Embryonic facial prominence (tissue), 1 donor: ENCODE data around the gene TNS1.

Experiments used
- DNase-seq: peaks from one replicate; pipeline ENCODE4 v3.0.0-alpha.2; 2016; ENCODE audit errors: extremely low spot score

TNS1 gene

DNA sequence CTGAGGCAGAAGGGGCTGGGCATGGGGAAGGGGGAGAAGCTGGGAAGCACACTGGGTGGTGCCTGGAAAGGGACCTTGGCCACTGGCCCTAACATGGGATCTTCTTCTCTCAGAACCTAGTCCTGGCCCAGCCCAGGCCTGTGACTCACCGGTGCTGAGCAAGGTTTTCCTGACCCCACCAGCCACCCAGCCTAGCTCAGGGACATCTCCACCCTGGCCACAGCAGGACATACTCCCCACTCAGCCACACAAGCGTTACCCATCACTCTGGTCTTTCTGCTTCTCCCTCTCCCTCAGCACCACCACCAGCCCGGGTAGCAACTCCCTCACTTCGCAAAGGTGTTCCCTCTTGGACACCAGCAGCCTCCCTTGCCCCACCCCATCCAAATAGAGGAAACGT lies 22.8 kb downstream of the TNS1 start:
- no peak for DNase-seq

DNA sequence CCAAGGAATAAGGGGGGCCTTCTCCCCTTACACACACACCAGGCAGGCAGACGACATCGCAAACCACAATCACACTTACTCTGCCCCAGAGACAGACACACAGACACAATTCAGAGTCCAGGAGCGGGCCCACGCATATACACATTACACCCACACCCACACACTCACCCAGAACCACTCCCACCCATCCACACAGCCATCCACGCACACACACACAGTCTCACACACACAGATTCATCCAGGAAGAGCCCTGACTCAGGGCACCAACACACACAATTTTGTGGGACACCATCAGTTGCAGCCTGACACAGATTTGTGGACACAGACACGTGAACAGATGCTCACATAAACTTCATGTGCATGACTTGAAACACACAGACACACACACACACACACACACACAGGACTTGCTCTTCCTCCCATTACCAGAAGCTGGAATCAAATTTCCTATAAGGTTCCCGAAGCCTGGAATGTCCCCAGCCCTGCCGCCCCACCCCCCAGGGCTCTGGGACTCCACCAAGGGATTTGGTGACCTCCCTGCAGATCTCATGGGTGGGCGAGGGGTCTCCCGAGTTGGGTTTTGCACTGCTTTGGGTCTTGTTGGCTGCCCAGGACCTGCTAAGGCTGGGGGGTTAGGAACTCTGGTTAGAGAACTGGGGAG lies 23.5 kb downstream of the TNS1 start:
- peak; percentile 39 for DNase-seq

DNA sequence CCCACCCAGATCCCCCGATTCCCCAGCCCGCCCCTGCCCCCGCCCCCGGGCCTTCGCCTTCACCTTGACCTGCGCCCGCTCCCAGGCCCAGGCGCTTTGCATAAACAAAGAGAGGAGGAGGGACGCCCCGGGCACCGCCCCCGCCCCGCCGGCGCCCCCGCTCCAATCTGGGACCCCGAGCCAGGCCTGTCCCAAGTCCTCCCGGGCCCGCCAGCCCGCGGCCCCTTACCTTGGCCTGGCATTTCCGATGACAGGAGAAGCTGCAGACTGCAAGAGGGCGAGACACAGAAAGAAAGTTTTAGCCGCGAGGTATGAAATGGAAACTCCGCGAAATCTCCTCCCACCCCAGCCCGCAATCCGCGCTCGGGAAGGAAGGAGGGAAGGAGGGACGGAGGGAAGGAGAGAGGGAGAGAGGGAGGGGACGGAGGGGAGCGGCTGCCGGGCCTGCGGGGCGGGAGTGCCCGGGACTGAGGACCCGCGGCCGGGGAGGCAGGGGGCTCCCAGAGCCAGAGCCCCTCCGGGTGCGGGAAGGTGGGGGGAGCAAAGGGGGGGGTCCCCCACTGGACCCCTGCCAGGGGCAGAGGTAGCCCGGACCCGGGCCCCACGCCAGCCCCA lies 24.2 kb downstream of the TNS1 start:
- peak; percentile 27 for DNase-seq

DNA sequence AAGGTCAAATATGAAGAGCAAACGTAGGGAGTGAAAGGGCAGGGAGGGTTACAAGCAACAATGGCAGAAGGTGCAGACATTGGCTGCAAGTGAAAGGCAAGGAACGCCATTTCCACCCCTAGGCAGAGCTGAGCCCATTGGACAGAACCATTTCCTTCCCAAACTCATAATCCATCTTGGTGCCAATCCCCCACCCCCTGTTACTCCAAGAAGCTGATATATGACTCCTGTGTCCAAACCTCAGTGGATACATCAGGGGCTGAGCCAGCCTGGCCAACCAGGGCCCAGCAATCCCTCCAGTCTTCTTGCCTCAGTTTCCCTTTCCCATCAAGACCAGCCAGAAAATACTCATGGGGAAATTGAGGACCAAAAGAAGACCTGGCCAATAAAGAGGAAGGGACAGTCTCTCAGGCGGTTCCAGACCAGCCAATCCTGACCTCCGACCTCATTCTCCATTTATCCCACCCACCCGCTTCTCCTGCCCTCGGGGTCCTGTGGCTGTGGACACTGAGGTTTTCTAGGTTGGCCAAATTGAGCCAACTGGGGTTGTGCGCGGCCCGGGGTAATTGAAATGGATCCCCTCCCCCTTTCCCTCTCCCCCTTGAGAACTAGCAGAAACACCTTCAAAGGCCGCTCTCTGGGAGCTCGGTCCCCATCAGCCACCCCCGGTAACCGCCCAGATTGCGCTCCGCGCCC lies 24.8 kb downstream of the TNS1 start:
- no peak for DNase-seq

DNA sequence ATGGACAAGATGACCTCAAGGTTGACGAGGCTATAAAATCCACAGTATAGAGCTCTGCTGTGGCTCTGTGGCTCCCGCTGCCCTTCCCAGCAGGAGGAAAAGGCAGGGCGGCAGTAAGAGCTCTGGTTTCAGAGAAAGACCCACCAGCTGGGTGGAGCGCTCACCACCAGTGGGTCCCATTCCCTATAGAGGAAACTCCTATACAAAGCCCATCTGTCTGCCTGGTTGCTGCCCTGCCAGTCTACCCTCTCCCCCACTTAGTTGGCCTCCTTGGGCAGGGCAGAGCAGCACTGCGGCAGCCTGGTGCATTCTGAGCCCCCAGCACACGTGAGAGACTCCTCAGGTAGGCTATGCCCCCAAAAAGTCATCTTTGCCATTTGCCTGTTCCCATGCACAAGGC lies 26.5 kb downstream of the TNS1 start:
- no peak for DNase-seq

DNA sequence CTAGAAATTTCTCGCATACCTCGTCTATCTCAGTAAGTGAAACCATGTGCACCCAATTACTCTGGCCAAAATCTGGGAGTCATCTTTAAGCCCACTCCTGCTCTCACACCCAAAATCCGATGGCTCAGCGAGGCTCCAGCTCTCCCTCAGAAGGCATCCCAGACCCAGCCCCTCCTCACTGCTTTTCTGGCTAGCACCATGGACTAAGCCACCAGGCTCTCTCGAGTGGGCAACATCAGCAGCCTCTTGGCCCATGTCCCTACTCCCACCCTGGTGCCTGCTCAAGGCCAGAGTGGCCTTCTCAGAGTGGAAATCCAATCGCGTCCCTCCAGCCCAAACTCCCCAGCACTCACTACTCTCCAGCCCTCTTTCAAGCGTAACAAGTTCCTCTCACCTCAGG lies 27.2 kb downstream of the TNS1 start:
- DNase-seq = no peak

DNA sequence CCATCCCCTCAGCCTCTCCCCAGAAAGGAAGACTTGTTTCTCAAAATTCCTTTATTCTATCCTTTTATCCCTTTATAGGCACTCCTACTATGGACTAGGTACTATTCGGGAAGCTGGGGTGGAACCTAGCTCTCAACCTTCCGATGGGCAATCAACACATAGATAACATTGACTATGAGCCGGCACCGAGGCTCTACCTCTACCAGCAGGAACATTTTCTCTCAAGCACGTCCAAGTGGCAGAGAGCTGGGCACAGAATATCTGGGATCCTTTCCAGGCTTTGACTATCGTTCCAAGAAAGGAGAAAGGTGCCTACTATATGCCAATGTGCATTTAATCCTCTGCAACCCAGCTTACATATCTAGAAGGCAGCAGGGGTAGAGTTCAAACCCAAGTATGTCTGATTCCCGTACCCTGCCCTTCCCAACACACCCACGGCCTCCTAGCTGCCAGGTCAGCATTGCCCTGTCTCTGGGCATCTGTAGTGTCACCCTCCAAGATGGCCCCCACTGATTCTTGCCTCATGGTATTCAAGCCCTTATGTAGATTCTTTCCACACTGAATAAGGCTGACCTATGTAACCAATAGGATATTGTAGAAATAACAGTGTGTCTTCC lies 28.3 kb downstream of the TNS1 start:
- no peak for DNase-seq

DNA sequence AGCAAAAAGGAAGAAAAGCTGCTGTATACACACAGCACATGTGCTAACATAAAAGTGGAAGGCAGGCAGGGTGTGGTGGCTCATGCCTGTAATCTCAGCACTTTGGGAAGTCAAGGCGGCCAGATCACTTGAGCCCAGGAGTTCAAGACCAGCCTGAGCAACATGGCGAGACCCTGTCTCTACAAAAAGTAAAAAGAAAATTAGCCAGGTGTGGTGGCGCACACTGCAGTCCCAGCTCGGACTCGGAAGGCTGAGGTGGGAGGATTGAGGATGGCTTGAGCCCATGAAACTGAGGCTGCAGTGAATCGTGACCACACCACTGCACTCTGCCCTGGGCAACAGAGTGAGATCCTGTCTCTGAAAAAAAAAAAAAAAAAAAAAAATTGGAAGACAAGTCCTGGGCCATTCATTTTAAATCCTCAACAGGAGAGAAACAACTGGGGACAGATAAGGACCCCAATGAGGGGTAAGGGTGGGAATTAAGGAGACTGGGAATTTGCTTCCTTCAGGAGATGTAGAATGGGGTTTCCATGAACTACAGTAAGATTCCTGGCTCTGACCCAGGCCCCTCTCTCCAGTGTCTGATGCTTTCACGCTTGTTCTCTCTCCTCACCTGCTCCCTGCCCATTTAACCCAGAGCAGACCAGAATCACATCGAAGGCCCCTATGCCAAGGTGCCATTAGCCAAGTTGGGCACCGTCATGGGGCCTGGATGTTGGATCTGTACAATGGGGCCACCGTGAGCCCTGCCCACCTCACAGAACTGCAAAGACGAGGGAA lies 29.6 kb downstream of the TNS1 start:
- no peak for DNase-seq

DNA sequence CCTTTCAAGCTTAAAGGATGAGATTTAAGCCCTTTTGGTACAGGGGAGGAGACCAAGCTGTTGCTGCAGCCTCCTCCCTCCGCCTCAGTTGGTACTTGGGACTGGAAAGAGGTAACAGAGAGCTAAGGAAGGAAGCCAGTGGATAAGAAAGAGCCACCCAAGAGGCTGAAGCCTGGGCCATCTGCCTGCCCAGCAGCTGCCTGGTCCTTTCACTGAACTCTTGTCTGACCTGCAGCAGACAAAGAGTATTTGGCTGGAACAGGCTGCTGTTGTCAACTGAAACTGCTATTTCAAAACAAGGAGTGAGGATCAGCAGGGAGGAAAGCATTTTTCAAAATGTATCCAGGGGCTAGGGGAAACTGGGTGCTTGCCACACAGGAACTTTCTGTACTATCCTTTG lies 30.3 kb downstream of the TNS1 start:
- no peak for DNase-seq

DNA sequence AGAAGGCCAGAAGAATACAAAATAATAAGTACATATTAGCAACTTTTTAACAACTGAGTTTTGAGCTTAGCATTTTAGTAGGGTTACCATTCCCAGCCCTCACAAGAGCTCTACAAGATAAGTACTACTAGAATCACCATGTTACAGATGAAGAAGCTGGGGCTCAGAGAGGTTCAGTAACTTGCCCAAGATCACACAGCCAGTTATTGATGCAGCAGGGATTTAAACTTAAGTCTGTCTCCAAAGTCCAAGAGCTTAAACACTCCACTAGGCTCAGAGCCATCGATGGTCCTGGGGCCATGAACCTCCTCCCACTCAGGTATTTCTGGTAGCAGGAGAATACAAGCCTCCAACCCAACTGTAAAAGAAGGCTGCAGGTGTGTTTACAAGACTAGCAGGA lies 30.8 kb downstream of the TNS1 start:
- no peak for DNase-seq

DNA sequence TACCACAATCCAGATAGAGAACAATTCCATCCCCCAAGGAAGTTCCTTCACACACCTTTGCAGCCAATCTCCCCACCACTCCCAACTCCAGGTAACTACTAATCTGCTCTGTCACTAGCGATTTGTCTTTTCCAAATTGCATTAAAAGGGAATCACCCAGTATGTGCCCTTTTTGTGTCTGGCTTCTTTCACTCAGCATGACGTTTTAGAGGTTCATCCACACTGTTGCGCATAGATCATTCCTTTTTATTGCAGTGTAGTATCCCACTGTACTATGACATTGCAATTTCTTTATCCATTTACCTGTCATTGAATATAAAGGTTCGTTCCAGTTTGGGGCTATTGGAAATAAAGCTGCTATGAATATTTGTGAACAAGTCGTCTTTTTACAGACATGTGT lies 31.6 kb downstream of the TNS1 start:
- no peak for DNase-seq

DNA sequence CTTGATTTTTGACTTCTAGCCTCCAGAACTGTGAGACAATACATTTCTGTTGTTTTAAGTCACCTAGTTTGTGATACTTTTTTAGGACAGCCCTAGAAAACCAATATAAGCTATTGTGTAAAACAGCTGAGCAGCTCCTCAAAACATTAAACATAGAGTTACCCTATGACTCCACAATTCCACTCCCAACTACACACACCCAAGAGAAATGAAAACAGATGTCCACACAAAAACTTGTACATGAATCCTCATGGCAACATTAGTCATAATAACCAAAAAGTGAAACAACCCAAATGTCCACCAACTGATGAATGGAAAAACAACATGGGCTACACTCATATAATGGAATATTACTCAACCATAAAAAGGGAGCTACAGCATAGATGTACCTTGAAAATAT lies 32.6 kb downstream of the TNS1 start:
- no peak for DNase-seq

DNA sequence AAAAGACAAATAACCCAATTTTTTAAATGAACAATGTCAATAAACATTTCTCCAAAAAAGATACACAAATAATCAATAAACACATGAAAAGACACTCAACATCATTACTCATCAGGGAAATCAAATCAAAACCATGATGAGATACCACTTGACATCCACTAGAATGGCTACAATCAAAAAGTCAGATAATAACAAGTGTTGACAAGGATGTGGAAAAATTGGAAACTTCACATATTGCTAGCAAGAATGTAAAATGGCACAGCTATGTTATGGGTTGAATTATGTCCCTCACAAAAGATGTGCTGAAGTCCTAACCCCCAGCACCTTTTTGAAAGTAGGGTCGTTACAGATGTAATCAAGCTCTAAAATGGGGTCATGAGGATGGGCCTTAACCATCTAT lies 33.2 kb downstream of the TNS1 start:
- DNase-seq = no peak

DNA sequence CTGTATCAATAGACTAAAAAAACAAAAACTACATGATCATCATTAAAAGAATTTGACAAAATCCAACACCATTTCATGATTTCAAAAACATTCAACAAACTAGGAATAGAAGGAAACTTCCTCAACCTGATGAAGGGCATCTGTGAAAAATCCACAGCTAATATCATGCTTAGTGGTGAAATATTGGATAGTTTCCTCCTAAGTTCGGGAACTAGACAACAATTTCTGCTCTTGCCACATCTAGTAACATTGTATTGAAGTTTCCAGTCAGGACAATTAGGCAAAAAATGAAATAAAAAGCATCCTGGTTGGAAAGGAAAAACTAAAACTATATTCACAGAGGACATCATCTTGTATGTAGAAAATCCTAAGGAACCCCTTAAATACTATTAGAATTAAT lies 34.8 kb downstream of the TNS1 start:
- no peak for DNase-seq

DNA sequence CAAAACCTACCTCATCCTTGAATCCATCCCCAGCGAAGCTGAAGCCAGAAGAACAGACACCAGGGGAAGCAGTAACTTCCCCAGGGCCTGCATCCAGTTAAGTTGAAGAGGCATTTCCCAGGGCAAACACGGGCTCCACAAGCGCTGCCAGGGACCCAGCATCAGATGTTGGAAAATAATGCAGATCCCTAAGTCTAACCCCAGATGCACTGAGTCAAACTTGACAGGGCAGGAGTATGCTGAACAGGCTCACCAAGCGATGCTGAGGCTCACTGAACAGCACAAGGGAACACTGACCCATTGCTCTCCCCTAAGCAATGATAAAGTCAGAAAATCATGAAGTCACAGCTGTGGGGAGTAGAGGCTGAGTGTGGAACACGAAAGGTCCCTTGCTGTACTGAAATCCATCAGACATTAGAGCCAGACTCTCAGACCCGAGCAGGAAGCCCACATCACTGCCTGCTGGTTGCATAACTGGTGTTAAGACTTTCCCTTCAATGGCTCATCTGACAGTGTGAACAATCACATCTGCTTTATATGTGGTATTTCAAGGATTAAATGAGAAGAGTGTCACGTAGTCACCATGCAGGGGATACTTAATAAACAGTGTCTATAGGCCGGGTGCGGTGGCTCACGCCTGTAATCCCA lies 36.2 kb downstream of the TNS1 start:
- DNase-seq = no peak

DNA sequence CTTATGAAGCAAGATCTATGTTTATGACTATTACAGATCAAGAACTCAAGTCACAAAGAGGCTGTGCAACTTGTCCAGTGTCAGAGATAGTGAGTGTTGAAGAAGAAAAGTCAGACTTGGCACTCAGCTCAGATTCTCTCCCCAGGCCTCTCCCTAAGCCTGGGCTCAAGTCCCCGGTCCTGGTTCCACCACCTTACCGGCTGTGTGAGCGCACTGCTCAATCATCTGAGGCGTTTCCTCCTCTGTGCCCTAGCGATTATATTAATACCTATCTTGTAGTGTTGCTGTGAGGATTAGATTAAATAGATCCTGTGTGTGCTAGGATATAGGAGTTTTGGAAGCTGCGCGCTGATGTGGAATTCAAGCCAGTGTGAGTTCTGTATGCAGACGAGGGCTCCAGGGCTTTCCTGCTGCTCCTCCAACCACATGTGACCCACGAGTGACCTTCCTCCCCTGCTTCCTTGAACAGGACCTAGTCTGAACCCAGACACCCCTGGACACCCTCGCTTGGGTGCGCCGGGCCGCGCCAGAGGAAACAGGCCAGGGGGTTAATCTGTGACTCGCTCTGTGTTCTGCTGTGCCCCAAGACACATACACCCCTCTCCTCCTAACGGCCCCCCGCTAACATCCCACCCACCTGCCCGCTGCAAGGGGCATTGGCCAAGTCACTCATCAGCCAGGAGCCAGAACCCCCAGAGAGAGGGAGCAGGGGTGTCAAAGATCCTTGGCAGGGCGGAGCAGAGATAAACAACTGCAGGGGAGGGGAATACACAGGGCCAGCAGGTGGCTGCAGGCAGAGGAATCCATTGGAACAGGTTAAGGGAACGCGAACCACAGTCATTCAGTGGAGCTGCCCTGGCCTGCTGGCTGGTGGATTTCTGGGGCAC lies 38.3 kb downstream of the TNS1 start:
- DNase-seq = no peak

DNA sequence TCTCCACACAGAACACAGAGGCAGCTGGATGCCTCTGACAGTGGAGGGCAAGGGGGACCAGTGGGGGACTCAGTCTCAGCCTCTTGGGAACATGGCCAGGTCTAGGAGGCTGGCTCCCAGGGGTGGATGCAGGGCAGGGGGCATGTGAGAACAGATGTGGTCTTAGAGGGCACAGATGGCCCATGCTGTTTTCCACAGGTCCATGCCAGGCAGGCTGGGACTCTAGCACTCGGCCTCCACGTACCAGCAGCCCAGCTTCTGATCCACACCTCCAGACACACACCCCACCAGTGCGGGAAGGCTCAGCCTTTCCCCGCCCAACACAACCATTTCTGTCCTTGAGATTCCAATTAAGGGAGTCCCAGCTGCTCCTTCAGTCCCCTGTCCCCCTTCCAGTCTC lies 42.4 kb downstream of the TNS1 start:
- no peak for DNase-seq

DNA sequence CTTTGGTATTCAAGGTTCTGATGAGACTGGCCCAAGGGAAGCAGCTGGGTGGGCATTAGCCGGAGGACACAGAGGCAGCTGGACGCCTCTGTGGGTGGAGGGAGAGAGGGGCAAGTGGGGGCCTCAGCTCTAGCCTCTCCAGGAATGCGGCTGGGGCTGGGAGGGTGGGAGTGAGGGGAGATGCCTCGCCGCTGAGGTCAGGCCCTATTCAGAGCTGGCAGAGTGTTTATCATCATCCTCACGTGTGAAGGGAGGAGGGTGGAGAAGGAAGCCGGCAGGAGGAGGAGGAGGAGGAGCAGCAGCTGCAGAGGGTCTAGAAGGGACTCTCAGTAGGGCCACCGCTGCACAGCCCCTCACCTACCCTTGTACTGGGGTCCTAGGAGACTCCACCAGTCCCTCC lies 43.1 kb downstream of the TNS1 start:
- DNase-seq = no peak

DNA sequence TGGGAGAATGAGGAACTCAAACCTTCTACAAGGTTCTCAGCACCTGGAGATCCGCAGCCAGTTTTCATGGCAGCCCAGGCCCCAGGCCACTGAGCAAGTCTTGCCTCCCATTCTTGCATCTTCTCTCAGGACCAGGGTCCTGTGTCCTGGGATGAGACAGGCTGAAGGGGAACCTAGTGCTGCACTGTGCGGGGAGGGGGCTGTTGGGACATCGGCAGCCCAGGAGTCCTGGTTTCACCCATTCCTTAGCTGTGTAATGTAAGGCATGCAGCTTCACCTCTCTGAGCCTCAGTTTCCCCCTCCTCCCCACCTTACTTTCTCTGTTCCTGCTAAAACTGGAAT lies 43.9 kb downstream of the TNS1 start:
- DNase-seq = no peak

DNA sequence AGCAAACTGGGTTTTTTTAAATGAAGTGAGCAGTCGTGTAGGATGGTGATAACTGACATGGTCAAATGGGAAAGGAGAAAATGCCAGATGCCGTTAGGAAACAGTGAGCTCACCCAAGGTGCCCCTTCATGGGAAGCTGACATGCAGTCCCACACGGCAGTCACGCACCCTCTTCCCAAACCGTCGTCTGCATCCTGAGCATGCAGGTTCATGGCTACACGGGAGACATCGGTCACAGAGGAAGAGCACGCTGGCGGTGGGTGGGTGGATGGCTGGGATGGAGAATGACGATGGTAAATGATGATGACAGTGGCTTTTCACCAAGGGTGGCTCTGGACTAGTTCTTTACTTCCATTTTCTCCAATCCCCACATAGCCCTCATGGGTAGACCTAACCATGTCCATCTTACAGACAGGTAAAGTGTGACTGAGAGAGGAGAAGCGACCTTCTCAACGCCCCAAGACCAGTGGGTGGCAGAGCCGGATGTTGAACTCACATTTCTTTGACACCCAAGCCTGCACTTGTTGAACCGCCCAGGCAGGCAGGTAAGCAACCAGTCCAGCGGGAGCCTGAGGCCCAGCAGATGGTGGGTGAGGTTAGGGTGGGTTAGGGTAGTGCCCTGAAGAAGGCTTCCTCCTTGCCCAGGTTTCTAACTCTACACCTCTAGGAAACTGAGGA lies 44.5 kb downstream of the TNS1 start:
- DNase-seq = no peak
